GM19035 (cell line): Measurements from ENCODE around the gene SMYD3.
A peak's percentile ranks its signal among the peaks of the same experiment; 100 is the strongest.
"Not testable (repeated sequence)": the region's sequence is repeated elsewhere in the genome, so short reads cannot be mapped to it uniquely, and the experiment has no call there.

ENCODE experiments used
- ATAC-seq: cut with Tn5 transposase; IDR thresholded peaks from one replicate; pipeline ENCODE4 v1.9.1; 2021; ENCODE audit not compliant: unreplicated experiment

SMYD3 gene

GRCh38 chr1:245972476-245972875 lies 534.6 kb downstream of the SMYD3 start:
- ATAC-seq = no peak

GRCh38 chr1:245971711-245972085 lies 535.4 kb downstream of the SMYD3 start:
- no peak for ATAC-seq

GRCh38 chr1:245971076-245971710 lies 535.9 kb downstream of the SMYD3 start:
- not testable (repeated sequence) for ATAC-seq

GRCh38 chr1:245969283-245969682 lies 537.8 kb downstream of the SMYD3 start:
- ATAC-seq = no peak

GRCh38 chr1:245968775-245969174 lies 538.3 kb downstream of the SMYD3 start:
- no peak for ATAC-seq

- no peak for ATAC-seq
These were observed 541.7 kb downstream of the SMYD3 start for GRCh38 chr1:245965398-245965797.

- no peak for ATAC-seq
These were observed 543.4 kb downstream of the SMYD3 start for GRCh38 chr1:245963649-245964048.

GRCh38 chr1:245962453-245962852 lies 544.6 kb downstream of the SMYD3 start:
- ATAC-seq = no peak

GRCh38 chr1:245961137-245961540 lies 545.9 kb downstream of the SMYD3 start:
- ATAC-seq = no peak

- ATAC-seq = no peak
These were observed 546.9 kb downstream of the SMYD3 start for GRCh38 chr1:245960171-245960570.

- ATAC-seq = no peak
These were observed 549.1 kb downstream of the SMYD3 start for GRCh38 chr1:245958016-245958415.

- no peak for ATAC-seq
These were observed 549.7 kb downstream of the SMYD3 start for GRCh38 chr1:245957427-245957826.

- ATAC-seq = no peak
These were observed 550.9 kb downstream of the SMYD3 start for GRCh38 chr1:245956225-245956624.

- ATAC-seq = peak; percentile 44
These were observed 553.0 kb downstream of the SMYD3 start for GRCh38 chr1:245953876-245954660.

- no peak for ATAC-seq
These were observed 554.6 kb downstream of the SMYD3 start for GRCh38 chr1:245952383-245953026.

- no peak for ATAC-seq
These were observed 558.3 kb downstream of the SMYD3 start for GRCh38 chr1:245948786-245949185.

- no peak for ATAC-seq
These were observed 560.2 kb downstream of the SMYD3 start for GRCh38 chr1:245946905-245947304.

- not testable (repeated sequence) for ATAC-seq
These were observed 561.9 kb downstream of the SMYD3 start for GRCh38 chr1:245945136-245945535.

- no peak for ATAC-seq
These were observed 564.2 kb downstream of the SMYD3 start for GRCh38 chr1:245942856-245943255.

- not testable (repeated sequence) for ATAC-seq
These were observed 565.3 kb downstream of the SMYD3 start for GRCh38 chr1:245941771-245942170.

- no peak for ATAC-seq
These were observed 567.2 kb downstream of the SMYD3 start for GRCh38 chr1:245939756-245940345.

- ATAC-seq = no peak
These were observed 569.0 kb downstream of the SMYD3 start for GRCh38 chr1:245938046-245938435.
